H4 (cell line): ENCODE measurements around the gene CXorf49. TPM values are rescaled to one million over a fixed set of nuclear protein-coding genes. Genes with fewer than 3 reads are reported as not detected.
"Not testable (repeated sequence)": the region's sequence is repeated elsewhere in the genome, so short reads cannot be mapped to it uniquely, and the experiment has no call there.

Source experiments
- DNase-seq: peaks from one replicate; pipeline ENCODE4 v3.0.0-alpha.2; 2015; ENCODE audit warnings: low spot score
- total RNA-seq: library from RNA; depleted of rRNA; stranded (reverse); fragments of >200 nt; shearing (Covaris generic); gene quantifications from 2 replicates; pipeline ENCODE4 v1.2.3, GENCODE V29; 2014; rRNA removed

Gene CXorf49
- total RNA-seq, 1 experiment from 2014 or later: not detected

GRCh38 chrX:71671938-71672337, 46.1 kb downstream of the CXorf49 start:
- no peak for DNase-seq

- no peak for DNase-seq
Observed at GRCh38 chrX:71671043-71671780, 46.9 kb downstream of the CXorf49 start.

GRCh38 chrX:71669947-71670346, 48.1 kb downstream of the CXorf49 start:
- DNase-seq: not testable (repeated sequence)

- DNase-seq: no peak
Observed at GRCh38 chrX:71669492-71669891, 48.6 kb downstream of the CXorf49 start.

- no peak for DNase-seq
Observed at GRCh38 chrX:71668248-71668595, 49.9 kb downstream of the CXorf49 start.

- no peak for DNase-seq
Observed at GRCh38 chrX:71667328-71668247, 50.5 kb downstream of the CXorf49 start, which contains the start of gene LOC101059915. TSS of gene LOC101059915 (plus strand) at chrX:71667546.

GRCh38 chrX:71666240-71667223, 51.6 kb downstream of the CXorf49 start:
- DNase-seq: no peak

- DNase-seq: no peak
Observed at GRCh38 chrX:71665747-71666146, 52.3 kb downstream of the CXorf49 start.

- DNase-seq: no peak
Observed at GRCh38 chrX:71664889-71665491, 53.1 kb downstream of the CXorf49 start.

Other genes with a start within 250 kb of the CXorf49 start
- gene OGT, start 185.2 kb downstream of the CXorf49 start, total RNA-seq: 36.4 and 42.7 TPM in 2 replicates
- 1.0 and 1.2 TPM in 2 replicates for gene GCNA, start 139.8 kb downstream of the CXorf49 start, total RNA-seq
- gene CXCR3, start 99.8 kb downstream of the CXorf49 start, total RNA-seq: not detected in 2 replicates
- not detected in 2 replicates for gene CXorf49B, start 45.1 kb upstream of the CXorf49 start, total RNA-seq
- under 0.01 and 0.06 TPM in 2 replicates for gene NHSL2, start 192.6 kb upstream of the CXorf49 start, total RNA-seq